Stimulated activated naive CD8-positive, alpha-beta T cell treated with anti-CD3 and anti-CD28 coated beads, Interleukin-15, amount 100 ng/mL, for 72 hours (primary cell): ENCODE results near the gene FXYD7.

Experiments used
- ATAC-seq: fragments of 150-1000 bp; cut with Tn5 transposase; 2 replicates; pipeline ENCODE4 v1.10.0; 2021; ENCODE audit warnings: mild to moderate bottlenecking, moderate library complexity
- DNase-seq, 2 donors: peaks; one replicate each; pipeline ENCODE4 v3.0.0; 2021 to 2022
- H3K27ac Mint-ChIP-seq, 2 donors: one replicate each; pipeline ENCODE4 v1.8.0; 2022; ENCODE audit warnings: mild to moderate bottlenecking in 2 of 2, mixed read lengths in 2 of 2, moderate library complexity in 2 of 2
- H3K27me3 Mint-ChIP-seq: one replicate; pipeline ENCODE4 v1.8.0; 2022; ENCODE audit warnings: mixed read lengths
- H3K4me1 Mint-ChIP-seq: one replicate; pipeline ENCODE4 v1.8.0; 2022; ENCODE audit warnings: mild to moderate bottlenecking, mixed read lengths
- H3K4me3 Mint-ChIP-seq, 2 donors: one replicate each; pipeline ENCODE4 v1.8.0; 2022; ENCODE audit warnings: mild to moderate bottlenecking in 2 of 2, mixed read lengths in 2 of 2, moderate library complexity in 1 of 2
- H3K9me3 Mint-ChIP-seq, 2 donors: one replicate each; pipeline ENCODE4 v1.8.0; 2022; ENCODE audit warnings: mixed read lengths in 2 of 2

FXYD7 gene

DNA sequence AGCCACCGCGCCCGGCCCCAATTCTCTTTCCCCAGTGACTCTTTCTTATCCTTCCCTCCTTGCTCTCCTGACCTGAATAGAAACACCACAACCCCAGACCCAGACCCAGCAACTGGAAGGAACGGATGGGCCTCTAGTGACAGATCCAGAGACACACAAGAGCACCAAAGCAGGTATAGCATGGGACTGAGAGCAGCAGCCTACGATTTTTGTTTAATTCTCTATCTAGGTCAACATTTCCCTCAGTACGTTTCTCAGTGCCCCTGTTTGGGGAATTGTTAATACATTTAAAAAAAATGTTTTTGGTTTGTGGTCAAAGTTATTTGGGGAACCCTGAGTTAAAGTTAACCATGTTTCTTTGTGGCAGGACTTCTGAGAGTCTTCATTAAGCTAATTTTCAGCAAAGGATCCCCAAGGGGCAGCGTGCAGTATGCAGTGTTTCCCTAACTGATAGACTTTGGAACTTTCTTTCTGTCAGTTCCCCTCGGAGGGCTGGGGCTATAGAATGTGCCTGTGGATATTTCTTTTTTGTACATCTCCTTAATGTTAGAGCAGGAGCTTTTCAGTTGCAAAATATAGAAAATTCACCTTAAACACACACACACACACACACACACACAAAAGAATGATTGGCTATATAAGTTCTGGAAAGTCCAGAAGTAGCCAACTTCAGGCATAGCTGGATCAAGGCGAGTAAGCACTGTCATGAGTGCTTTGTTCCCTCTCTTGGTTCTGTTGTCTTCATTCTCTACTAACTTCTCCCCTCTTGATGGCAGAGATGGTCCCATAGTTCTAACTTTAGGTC is 17.8 kb downstream of the FXYD7 start:
- Mint-ChIP-seq H3K27me3 (no peaks in the 10 kb centered on the region), H3K9me3 (peaks cover 33 to 45% of the 10 kb centered on the region in 2 donors), H3K4me1 (peaks cover 54% of the 10 kb centered on the region), H3K27ac (no peak overlapping the region), H3K4me3 (no peak overlapping the region)
- ATAC-seq (no peak), DNase-seq (no peak)

DNA sequence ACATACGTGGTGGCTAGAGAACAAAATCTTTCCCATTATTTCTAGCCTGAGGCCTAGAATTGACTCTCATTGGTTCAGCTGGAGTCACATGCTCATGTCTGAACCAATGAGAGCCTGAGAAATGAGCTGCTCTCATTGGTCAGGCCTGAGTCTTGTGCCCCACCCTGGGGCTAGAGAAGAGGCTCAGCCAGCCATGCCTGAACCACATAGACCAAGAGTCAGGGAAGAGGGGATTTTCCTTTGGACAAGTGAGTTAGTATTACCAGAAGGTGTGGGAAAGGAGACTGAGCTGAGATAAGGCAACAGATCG is 18.3 kb downstream of the FXYD7 start:
- H3K27ac Mint-ChIP-seq: no peak overlapping the region
- H3K4me3 Mint-ChIP-seq: no peak overlapping the region
- peaks cover 51% of the 10 kb centered on the region for H3K4me1 Mint-ChIP-seq
- no peak for DNase-seq
- no peak for ATAC-seq
- peaks cover 38 to 51% of the 10 kb centered on the region in 2 donors for H3K9me3 Mint-ChIP-seq
- H3K27me3 Mint-ChIP-seq: no peaks in the 10 kb centered on the region

DNA sequence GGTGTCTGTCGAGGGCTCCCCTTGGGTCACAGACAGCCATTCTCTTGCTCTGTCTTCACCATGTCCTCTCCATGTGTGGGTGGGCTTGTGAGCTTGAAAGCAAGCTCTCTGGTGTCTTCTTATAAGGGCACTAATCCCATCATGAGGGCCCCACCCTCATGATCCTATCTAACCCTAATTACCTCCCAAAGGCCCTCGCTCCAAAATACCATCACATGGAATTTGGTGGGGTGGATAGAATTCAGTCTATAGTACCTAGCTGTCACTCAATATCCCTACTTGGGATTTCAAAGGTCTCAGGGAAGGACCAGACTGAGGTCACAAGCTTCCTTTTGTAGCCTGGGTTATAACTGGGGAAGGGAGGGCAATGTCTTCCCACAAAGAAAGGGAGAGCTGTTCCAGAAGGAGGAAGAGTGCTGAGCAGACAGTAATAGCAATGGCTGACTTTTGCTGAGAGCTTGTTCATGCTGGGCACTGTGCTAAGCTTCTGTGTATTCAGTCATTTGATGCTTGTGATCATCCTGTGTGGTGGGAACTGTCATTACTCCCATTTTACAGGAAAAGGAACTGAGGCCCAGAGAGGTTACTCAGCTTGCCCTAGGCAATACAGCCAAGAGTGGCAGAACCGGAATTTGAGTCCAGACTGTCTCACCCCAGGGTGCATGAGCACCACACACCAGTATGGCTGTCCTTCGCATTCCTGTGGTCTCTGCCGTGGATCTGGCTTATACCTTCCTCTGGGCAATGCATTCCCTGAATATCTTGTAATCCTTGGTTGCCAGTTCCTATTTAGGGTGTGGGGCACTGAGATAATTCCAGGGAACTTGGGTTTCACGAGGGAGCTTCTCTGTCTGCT is 19.6 kb downstream of the FXYD7 start:
- Mint-ChIP-seq H3K27me3 (no peaks in the 10 kb centered on the region), H3K4me1 (peaks cover 54% of the 10 kb centered on the region), H3K9me3 (peaks cover 42 to 60% of the 10 kb centered on the region in 2 donors), H3K27ac (no peak overlapping the region), H3K4me3 (no peak overlapping the region)
- no peak for ATAC-seq
- DNase-seq: no peak

DNA sequence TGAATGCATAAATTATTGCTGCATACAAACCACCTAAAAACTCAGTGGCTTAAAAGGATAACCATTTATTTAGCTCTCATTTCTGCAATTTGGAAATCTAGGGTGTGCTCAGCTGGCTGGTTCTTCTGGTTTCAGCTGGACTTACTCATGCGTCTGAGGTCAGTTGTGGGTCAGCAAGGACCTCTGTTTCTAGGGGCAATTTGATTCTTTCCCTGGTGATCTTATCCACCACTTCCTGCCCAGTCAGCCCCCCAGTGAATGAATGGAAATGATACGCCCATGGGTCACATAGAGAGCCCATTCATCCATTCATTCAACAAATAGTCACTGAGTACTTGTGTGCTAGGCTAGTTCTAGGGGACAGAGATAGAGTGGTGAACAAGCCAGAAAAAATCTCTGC is 21.4 kb downstream of the FXYD7 start:
- peaks cover 44% of the 10 kb centered on the region for H3K4me1 Mint-ChIP-seq
- DNase-seq (no peak), ATAC-seq (no peak)
- no peak overlapping the region for H3K4me3 Mint-ChIP-seq
- H3K9me3 Mint-ChIP-seq: peaks cover 42 to 60% of the 10 kb centered on the region in 2 donors
- no peak overlapping the region for H3K27ac Mint-ChIP-seq
- H3K27me3 Mint-ChIP-seq: no peaks in the 10 kb centered on the region

DNA sequence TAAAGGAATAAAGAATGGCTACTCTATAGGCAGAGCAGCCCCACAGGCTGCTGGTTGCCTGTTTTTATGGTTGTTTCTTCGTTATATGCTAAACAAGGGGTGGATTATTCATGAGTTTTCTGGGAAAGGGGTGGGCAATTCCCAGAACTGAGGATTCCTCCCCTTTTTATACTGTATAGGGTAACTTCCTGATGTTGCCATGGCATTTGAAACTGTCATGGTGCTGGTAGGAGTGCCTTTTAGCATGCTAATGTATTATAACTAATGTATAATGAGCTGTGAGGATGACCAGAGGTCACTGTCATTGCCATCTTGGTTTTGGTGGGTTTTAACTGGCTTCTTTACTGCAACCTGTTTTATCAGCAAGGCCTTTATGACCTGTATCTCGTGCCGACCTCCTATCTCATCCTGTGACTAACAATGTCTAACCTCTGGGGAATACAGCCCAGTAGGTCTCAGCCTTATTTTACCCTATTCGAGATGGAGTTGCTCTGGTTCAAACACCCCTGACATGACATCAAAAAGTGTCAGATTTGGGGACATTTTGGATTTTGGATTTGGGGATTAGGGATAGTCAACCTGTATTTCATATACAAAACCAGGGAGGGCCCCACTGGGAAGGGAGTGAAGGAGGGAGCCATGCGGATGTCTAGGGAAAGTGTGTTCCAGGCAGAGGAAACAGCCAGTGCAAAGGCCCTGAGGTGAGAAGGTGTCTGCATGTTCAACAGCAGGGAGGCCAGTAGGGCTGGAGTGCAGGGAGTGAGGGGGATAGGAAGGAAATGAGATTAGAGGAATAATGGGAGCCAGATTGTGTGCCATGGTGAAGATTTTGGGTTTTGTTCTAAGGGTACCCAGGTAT is 22.4 kb downstream of the FXYD7 start:
- Mint-ChIP-seq H3K4me1 (peaks cover 45% of the 10 kb centered on the region), H3K27ac (no peak overlapping the region), H3K9me3 (peaks cover 42 to 60% of the 10 kb centered on the region in 2 donors), H3K4me3 (peak overlapping the region in 1 of 2 donors; percentile 41), H3K27me3 (no peaks in the 10 kb centered on the region)
- DNase-seq (no peak), ATAC-seq (no peak)

DNA sequence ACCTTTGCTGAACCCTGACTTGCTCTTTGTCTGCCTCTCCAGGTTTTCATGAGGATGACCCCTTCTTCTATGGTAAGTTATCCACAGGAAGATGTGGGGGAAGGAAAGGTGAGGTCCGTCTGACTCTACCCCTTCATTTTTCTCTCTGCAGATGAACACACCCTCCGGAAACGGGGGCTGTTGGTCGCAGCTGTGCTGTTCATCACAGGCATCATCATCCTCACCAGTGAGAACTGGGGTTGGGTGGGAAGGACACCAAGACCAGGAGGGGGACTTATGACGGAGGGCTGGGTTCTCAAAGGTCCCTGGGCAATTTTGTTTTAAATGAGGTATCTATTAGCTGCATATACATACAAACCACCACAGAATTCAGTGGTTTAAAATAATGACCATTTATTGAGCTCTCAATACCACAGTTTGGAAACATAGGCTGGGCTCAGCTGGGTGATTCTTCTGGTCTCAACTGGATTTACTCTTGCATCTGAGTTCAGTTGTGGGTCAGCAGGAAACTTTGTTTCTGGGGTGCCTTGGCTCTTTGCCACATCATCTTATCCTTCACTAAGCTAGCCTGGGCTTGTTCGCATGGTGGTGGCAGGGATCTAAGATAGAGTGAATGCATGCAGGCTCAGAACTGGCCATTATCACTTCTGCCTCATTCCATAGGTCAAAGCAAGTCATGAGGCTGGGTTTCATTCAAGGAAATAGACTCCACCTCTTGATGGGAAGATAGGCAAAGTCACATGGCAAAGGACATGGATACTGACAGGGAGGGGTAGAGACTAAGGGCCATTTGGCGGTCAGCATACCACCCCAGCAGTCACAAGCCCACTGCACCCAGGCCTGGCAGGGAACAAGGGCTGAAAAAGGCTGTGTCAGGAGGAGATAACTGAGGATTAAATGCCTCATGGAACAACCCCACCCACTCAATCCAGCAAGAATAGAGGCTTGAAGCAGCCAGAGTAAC is 23.3 kb downstream of the FXYD7 start:
- no peak overlapping the region for H3K4me3 Mint-ChIP-seq
- H3K9me3 Mint-ChIP-seq: peaks cover 38 to 56% of the 10 kb centered on the region in 2 donors
- DNase-seq (no peak), ATAC-seq (no peak)
- peaks cover 40% of the 10 kb centered on the region for H3K4me1 Mint-ChIP-seq
- H3K27ac Mint-ChIP-seq: peak overlapping the region in 1 of 2 donors; percentile 54
- H3K27me3 Mint-ChIP-seq: no peaks in the 10 kb centered on the region

DNA sequence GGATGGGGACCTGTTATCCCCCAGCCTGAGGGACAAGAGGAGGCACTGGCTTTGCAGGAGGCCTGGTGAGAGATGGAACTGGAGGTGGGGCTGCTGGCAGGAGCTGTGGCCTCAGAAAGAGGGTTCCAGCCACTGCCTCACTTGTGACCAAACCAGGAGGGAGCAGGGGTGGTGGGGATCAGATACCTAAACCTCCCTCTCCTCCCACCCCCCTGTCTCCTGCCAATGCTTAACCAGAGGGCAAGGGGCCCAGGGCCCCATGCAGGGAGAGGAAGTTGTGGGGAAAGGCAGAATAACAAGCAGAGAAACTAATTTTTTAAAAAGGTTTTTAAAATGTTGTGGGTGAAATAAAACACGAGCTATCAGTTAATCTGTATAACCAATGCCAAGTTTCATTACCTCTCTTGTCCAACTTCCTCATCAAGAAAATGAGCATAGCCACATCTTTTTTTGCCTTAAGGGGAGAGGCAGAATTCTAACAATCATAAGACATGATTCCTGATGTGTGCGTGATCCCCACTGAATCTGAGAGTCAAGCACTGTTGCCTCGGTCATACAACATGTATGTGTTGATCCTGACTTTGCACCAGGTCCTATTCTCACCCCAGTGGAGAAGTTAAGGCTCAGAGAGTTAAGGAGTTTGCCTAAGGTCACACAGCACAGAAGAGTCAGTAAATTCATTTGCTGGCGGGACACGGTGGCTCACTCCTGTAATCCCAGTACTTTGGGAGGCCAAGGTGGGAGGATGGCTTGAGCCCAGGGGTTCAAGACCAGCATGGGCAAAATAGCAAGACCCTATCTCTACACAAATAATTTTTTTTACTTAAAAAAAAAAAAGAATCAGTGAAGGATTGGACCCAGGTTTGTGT is 24.4 kb downstream of the FXYD7 start:
- H3K27ac Mint-ChIP-seq: peak overlapping the region in 1 of 2 donors; percentile 76
- no peaks in the 10 kb centered on the region for H3K27me3 Mint-ChIP-seq
- no peak overlapping the region for H3K4me3 Mint-ChIP-seq
- H3K4me1 Mint-ChIP-seq: peaks cover 45% of the 10 kb centered on the region
- H3K9me3 Mint-ChIP-seq: peaks cover 29 to 45% of the 10 kb centered on the region in 2 donors
- ATAC-seq: no peak
- DNase-seq: no peak

DNA sequence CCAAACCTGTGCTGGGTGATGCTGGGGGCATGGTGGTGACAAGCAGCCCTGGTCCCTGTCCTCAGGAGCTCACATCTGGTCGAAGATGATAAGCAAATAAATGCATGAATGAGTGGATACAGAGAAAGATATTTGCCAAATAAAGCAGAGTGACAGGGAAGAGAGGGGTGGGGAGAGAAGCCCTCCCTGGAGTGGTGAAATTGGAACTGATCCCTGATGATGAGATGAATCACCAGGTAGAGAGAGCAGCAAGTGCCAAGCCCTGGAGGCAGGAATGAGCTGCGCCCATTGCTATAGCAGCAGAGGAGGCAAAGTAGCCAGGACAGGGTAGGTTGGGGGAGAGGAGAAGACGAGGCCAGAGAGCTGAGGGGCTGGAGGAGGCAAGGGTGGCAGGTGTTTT is 25.1 kb downstream of the FXYD7 start:
- Mint-ChIP-seq H3K4me1 (peaks cover 45% of the 10 kb centered on the region), H3K27ac (no peak overlapping the region)
- no peak for ATAC-seq

DNA sequence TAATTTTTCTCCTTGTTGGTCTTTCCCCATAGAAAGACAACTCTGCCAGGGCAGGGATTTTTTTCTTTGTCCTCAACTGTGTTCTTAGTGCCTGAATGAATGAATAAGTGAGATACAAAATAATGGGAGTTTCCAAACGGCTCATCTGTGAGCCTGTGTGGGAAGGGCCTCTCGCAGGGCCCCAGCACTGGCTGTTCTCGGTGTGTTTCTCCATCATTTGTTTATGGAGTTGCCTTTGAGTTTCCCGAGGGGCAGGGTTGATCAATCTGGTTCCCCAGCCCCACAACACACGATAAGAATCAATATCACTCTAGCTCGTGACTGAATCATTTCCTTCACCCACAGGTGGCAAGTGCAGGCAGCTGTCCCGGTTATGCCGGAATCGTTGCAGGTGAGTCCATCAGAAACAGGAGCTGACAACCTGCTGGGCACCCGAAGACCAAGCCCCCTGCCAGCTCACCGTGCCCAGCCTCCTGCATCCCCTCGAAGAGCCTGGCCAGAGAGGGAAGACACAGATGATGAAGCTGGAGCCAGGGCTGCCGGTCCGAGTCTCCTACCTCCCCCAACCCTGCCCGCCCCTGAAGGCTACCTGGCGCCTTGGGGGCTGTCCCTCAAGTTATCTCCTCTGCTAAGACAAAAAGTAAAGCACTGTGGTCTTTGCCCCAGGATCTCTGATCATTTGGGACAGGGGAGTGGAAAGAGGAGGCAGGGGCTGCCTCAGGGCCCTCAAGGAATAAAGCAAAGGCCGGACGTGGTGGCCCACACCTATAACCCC is 26.4 kb downstream of the FXYD7 start:
- peaks cover 45% of the 10 kb centered on the region for H3K4me1 Mint-ChIP-seq

More for the DNA sequence above, 25.1 kb downstream of the FXYD7 start:
- DNase-seq: no peak
- peaks cover 27 to 38% of the 10 kb centered on the region in 2 donors for H3K9me3 Mint-ChIP-seq
- no peak overlapping the region for H3K4me3 Mint-ChIP-seq
- H3K27me3 Mint-ChIP-seq: no peaks in the 10 kb centered on the region

DNA sequence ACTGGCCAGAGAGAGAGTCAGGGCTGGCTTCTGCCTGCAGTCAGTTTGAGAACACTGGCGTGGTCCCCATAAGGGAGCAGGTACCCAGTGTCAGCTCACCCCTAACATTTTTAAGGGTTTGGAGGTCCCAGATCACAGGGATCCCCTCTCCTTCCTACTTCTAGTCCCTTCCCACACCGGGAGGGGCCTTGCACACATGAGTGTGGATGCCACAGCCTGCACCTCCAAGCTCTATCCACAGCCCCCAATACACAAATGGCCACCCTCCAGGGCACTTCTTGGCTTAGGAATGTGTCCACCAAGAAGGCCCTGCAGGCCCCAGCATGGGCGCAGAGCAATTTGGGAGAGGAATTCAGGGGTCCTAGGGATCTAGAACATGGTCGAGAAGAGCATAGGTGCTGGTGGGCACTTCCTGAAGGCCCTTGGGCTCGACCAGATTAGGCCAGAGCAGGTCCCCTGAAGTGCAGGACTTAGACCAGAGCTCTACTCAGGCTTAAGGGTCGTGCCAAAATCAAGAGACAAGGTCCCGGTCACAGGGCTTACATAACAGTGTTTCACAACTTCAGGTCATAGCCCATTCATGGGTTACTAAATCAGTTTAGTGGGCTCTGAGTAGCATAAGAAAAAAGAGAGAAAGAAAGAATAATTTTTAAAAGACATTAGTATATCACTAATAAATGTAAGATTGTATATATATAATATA is 27.5 kb downstream of the FXYD7 start:
- peaks cover 12 to 18% of the 10 kb centered on the region in 2 donors for H3K9me3 Mint-ChIP-seq
- H3K27ac Mint-ChIP-seq: peak overlapping the region in 1 of 2 donors; percentile 31
- DNase-seq: no peak
- H3K4me1 Mint-ChIP-seq: peaks cover 51% of the 10 kb centered on the region
- no peaks in the 10 kb centered on the region for H3K27me3 Mint-ChIP-seq
- no peak overlapping the region for H3K4me3 Mint-ChIP-seq
- ATAC-seq: no peak

More for the DNA sequence above, 26.4 kb downstream of the FXYD7 start:
- ATAC-seq: no peak
- Mint-ChIP-seq H3K27ac (peak overlapping the region; percentile 31 to 88), H3K4me3 (no peak overlapping the region), H3K27me3 (no peaks in the 10 kb centered on the region), H3K9me3 (peaks cover 21 to 28% of the 10 kb centered on the region in 2 donors)
- DNase-seq: no peak

DNA sequence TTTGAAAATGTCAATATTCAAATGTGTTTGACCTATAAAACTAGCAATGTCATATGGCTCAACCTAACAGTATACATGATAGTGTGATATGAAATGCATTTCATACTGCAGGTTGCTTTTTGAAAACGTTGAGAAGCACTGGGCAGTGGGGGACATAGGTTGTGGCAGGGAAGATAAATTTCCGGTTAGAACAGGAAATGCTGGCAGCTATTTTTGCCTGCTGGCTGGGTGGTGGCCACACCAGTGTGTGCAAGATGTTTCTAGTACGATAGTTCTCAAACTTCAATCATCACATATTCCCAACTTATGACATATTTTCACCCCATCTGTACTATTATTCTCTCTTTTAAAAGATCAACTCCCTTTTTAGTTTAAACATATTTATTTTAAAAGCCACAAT is 28.7 kb downstream of the FXYD7 start:
- no peaks in the 10 kb centered on the region for H3K27me3 Mint-ChIP-seq
- peaks cover 48% of the 10 kb centered on the region for H3K4me1 Mint-ChIP-seq
- peak overlapping the region in 1 of 2 donors; percentile 89 for H3K27ac Mint-ChIP-seq
- ATAC-seq (no peak), DNase-seq (no peak)
- no peak overlapping the region for H3K4me3 Mint-ChIP-seq
- peaks cover under 1 to 6% of the 10 kb centered on the region in 2 donors for H3K9me3 Mint-ChIP-seq

DNA sequence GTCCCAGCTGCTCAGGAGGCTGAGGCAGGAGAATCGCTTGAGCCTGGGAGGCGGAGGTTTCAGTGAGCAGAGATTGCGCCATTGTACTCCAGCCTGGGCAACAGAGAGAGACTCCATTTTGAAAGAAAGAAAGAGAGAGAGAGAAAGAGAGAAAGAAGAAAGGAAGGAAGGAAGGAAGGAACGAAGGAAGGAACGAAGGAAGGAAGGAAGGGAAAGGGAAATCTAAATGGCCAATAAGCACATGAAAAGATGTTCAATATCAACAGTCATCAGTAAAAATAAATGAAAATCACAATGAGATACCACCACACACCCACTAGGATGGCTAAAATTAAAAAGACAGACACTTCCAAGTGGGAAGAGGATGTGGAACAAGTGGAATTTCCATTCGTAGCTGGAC is 31.2 kb downstream of the FXYD7 start:
- peaks cover 54% of the 10 kb centered on the region for H3K4me1 Mint-ChIP-seq
- no peaks in the 10 kb centered on the region for H3K27me3 Mint-ChIP-seq
- no peak overlapping the region for H3K4me3 Mint-ChIP-seq
- peaks cover 14% of the 10 kb centered on the region in 2 donors for H3K9me3 Mint-ChIP-seq
- ATAC-seq (no peak), DNase-seq (no peak)
- H3K27ac Mint-ChIP-seq: peak overlapping the region in 1 of 2 donors; percentile 72

DNA sequence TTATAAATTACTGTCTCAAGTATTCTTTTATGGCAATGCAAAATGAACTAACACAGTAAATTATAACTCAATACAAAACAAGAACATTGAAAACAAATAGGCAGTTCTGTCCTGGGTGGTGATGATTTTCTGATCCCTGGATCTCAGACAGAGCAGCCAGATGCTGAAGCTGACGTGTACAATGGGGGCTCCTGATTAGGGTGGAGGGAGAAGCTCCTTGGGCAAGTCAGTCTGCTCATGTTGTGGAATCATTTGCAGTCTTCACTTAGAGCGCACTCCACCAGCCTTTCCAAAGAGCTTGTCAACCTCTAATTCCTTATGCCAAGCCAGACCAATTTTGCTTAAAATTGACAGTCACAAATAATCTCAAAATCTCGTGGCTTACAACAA is 33.1 kb downstream of the FXYD7 start:
- H3K4me3 Mint-ChIP-seq: no peak overlapping the region
- H3K27ac Mint-ChIP-seq: no peak overlapping the region
- ATAC-seq (no peak), DNase-seq (no peak)
- peaks cover 14% of the 10 kb centered on the region in 2 donors for H3K9me3 Mint-ChIP-seq
- H3K4me1 Mint-ChIP-seq: peaks cover 55% of the 10 kb centered on the region
- H3K27me3 Mint-ChIP-seq: no peaks in the 10 kb centered on the region
